Measurements from ENCODE around the gene PLEKHG4B. TPM values are rescaled to one million over a fixed set of nuclear protein-coding genes. Genes with fewer than 3 reads are reported as not detected.
A peak's percentile ranks its signal among the peaks of the same experiment; 100 is the strongest.
"Not testable (repeated sequence)": the region's sequence is repeated elsewhere in the genome, so short reads cannot be mapped to it uniquely, and the experiment has no call there.

PLEKHG4B gene
- total RNA-seq, 1 experiment from 2014 or later: not detected

DNA sequence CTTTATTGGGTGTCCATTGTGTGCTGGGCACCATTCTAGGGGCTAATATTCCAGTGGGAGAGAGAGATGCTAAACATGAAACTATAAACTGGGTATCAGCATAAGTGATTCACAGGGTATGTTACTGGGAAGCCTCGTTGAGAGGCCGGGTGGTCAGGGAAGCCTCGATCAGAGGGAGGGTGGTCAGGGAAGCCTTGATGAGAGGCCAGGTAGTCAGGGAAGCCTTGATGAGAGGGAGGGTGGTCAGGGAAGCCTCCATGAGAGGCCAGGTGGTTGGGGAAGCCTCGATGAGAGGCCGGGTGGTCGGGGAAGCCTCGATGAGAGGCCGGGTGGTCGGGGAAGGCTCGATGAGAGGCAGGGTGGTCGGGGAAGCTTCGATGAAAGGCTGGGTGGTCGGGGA is 8.9 kb upstream of the PLEKHG4B start:
- Histone ChIP-seq H3K4me3 (no peak overlapping the region), H3K9me3 (no peaks in the 10 kb centered on the region)
- no peak for DNase-seq

DNA sequence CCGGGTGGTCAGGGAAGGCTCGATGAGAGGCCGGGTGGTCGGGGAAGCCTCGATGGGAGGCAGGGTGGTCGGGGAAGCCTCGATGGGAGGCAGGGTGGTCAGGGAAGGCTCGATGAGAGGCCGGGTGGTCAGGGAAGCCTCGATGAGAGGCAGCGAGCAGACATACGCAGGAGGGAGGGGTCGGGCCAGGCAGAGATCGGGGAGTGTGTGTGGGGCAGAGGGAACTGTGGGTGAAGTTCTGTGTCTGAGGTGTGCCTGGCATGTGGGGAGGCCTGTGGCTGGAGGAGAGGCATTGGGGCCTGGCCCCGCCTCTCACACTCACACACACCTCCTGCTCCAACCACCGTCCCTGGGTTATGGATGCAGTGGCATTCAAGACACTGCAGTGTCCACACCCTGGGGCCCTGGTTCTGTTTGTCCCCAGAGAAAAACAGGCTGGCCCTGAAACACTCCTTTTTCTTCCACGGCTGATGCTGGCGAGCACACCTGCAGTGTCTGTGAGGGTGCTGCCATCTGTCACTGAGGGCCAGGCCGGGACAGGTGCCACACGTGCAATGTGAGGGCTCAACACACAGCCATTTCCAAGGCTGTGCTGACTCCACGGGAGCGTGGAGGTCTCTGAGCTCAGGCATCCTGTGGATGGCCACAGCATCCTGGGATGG is 6.5 kb upstream of the PLEKHG4B start:
- H3K4me3 ChIP-seq: no peak overlapping the region
- no peak for DNase-seq
- H3K36me3 ChIP-seq: no peaks in the 10 kb centered on the region
- peaks cover 15% of the 10 kb centered on the region for H3K27me3 ChIP-seq
- no peaks in the 10 kb centered on the region for H3K9me3 ChIP-seq

More for the DNA sequence above, 8.9 kb upstream of the PLEKHG4B start:
- H3K36me3 ChIP-seq: no peaks in the 10 kb centered on the region
- peaks cover 5% of the 10 kb centered on the region; the same call in 1 of the 2 replicates for H3K27me3 ChIP-seq

DNA sequence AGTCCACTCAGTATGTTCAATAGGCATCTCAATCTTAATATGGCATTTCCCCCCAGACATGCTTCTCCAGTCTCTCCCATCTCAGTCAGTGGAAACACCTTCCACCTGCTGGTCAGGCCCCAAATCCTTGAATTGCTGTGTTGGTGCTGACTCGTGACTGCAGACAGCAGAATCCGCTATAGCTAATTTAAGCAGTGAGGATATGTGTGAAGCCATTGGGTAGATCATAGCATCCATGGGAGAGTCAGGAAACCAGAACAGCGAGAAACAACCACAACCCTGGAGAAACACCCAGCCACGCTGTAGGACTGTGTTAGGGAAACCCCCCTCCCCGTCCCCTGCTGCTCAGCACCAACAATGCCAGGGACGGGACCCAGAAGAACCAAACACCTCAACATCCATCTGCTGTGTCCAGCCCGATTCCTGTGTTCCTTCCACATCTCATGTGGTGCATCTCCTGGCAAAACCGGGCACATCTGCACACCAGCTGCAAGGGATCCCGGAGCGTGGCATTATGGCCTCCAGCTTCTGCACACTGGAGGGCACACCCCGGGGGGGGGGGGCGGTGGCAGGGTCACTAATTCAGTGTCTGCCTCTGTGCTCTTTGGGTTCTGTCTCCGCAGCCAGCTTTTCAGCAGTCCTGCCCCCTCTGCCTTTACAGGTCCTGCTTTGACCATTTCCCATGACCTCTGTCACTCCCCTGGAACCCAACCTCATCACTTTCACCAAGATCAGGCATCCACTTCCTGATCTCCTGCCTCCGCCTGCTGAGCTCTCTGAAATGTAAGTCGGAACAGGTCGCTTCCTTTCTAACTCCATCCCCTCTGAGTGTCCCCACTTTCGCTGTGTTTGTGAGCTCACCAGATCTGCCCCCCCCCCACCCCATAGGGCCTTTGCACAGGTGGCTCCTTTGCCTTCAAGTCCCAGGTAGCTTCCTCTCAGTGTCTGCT is 2.4 kb upstream of the PLEKHG4B start:
- peaks cover 41% of the 10 kb centered on the region for H3K27me3 ChIP-seq
- H3K9me3 ChIP-seq: no peaks in the 10 kb centered on the region
- no peak for DNase-seq
- H3K4me3 ChIP-seq: no peak overlapping the region
- no peaks in the 10 kb centered on the region for H3K36me3 ChIP-seq

DNA sequence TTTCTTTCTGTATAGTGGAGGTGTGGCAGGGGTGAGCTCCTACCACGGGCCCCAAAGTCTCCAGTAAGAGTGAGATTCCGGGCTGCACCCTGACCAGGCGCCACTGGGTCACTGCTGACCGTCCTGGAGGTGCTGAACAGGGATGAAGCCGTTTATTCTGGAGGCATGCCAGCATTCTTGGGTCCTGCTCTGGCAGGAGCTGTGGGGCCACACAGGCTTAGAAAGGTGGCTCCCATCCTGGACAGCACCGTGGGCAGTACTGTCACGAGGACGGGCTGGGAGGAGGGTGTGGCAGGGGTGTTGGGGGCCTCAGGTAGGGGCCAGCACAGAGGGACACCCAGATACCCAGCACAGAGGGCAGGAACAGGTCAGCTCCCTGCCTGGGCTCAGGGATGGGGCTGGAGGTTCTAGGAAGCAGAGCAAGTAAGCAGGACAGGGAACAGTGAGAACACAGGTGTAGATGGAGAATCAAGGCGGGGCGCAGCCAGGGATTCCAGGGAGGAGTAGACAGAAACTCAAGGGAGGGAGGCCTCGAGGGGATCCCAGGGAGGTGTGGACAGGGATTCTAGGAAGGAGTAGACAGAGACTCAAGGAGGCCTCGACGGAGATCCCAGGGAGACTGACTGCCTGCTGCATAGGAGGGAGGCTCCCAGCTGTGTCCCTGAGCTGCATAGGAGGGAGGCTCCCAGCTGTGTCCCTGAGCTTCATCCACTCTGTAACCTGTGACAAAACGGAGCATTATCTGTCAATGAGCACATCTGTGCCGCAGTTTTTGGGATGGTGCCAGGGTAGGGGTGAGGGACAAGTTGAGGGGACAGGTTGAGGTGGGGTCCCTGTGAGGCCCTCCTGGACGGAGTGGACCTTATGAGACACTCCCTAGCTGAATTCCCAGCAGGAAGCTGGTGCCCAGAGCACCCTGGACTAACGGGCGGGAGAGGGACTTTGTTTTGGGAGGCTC is 1.1 kb upstream of the PLEKHG4B start:
- peaks cover 47% of the 10 kb centered on the region for H3K27me3 ChIP-seq
- no peak for DNase-seq
- H3K4me3 ChIP-seq: no peak overlapping the region
- H3K9me3 ChIP-seq: no peaks in the 10 kb centered on the region
- no peaks in the 10 kb centered on the region for H3K36me3 ChIP-seq

DNA sequence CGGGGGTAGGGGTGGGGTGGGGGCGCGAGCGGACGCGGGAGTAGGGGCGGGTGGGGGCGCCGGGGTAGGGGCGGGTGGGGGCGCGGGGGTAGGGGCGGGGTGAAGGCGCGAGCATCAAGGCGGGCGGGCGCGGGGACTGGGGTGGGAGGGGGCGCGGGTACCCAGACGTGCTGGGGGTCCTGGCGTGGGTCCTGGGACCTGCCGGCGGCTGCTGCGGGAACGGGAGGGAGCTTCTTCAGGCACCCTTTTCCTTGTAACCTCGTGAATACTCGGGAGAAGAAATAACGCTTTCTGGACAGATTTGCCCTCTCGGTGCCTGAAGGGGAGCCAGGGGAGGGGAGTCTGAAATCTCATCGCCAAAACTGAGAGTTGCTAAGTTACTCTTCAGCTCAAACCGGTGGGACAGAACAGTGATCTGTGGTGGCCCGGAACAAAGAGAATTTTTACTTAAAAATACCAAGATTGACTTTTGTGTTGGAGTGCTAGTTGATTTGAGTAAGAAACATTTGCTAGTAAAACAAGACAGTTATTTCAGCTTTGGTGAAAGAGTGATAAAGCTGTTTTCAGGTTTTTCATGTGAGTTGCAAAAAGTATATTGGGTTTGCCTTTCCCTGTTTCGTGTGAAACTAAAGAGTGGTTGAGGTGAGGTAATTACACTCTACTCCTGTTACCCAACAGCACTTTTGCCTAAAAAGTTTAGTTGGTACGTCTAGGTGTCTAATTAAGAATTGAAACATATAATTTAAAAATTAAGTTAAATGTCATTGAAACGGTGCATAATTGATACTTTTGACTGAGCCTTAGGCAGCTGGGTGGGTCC is 643 bp downstream of the PLEKHG4B start:
- no peak overlapping the region for H3K4me3 ChIP-seq
- DNase-seq: no peak
- H3K9me3 ChIP-seq: no peaks in the 10 kb centered on the region
- H3K27me3 ChIP-seq: peaks cover 50% of the 10 kb centered on the region
- H3K36me3 ChIP-seq: no peaks in the 10 kb centered on the region

DNA sequence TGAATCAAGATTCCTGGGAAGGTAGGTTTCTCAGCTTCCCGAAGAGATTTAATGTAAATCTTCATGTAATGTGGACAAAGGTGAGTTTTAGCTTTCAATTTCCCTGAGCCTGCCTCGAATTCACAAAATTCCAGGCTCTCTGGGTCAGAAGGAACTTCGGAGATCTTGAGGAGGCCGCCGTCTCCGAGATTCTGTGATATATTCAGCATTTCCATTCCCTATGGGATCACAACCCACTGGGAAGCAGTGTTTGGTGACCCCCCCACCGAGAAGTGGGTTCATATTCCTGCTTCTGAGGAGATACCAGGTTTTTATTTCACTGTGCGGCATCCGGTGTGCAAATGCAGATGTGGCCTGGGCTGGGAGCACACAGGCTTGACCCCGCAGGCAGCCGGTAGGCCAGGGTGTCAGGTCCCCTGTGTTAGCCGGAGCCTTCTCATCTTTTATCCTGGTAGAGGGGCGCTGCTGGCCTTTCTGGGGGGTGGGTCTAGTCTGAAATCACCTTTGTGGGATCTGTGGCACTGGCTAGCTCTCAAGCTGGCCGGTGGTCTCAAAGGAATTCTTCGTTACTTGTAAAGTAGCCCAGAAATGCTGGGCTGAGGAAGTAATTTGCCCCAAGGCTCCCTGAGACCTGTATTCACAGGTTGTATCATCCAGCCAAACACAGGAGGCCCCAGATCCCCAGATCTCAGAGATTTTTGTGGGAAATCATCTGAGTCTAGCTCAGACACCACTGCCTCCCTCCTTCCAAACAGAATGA is 1.4 kb downstream of the PLEKHG4B start:
- H3K9me3 ChIP-seq: no peaks in the 10 kb centered on the region
- no peak for DNase-seq
- peaks cover 51% of the 10 kb centered on the region for H3K27me3 ChIP-seq
- no peak overlapping the region for H3K4me3 ChIP-seq
- no peaks in the 10 kb centered on the region for H3K36me3 ChIP-seq

DNA sequence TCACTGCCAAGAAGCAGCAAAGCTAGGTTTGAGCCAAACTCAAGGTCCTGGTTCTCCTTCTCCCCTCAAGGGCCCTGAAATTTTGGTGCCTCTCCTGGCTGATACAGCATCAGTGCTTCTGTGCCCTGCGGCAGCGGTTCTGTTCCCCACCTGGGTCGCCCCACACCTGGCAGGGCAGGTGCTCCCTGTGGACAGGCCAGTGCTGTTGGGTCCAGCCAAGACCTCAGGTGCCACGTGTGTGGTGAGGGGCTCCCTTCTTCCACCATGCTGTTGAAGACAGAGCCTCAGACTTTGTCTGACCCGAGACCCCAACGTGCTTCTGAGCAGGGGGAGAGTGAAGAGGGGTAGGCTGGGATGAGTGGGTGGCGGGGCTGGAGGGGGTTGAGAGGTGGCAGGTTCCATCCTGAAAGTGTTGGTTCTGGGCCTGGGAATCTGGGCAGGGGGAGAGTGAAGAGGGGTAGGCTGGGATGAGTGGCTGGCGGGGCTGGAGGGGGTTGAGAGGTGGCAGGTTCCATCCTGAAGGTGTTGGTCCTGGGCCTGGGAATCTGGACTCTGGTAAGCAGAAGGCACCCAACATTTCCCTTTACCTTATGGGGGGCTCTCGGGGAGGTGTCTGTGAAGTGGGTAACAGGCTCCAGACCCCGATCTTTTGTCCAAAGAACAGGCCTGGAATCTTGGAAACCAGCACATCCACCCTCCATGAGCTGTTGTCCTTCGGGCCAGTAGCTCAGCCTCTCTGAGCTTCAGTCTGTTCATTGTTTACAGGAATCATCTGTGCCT is 2.3 kb downstream of the PLEKHG4B start:
- H3K36me3 ChIP-seq: no peaks in the 10 kb centered on the region
- H3K9me3 ChIP-seq: no peaks in the 10 kb centered on the region
- no peak for DNase-seq
- no peak overlapping the region for H3K4me3 ChIP-seq
- peaks cover 48% of the 10 kb centered on the region for H3K27me3 ChIP-seq

DNA sequence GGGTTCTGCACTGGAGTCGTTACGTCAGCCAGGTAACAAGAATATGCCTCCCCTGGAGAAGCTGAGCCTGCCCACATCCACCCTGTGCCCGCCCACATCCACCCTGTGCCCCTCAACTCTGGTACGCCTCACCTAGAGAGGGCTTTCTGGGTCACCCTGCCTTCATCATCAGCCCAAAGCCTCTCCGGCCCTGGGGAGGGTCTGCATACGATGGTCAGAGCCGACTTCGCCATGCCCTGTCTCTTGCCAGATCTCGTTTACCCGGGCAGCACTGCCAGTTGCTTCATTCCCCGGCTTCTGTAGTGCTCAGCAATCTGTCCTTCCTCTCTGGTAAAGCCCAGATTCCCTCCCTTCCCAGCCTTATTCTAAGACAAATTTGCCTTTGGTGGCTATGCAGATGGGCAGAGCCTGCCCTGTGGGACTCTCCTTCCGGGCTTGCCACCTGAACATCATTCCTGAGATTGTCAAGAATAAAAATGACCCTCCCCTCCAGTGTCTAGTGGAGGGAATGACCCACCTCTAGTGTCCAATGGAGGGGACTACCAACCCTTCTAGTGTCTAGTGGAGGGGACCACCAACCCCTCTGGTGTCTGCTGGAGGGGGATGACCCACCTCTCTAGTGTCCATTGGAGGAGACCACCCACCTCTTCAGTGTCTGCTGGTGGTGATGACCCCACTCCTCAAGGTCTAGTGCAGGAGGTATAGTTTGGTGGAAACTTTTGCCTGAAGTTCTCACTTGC is 3.4 kb downstream of the PLEKHG4B start:
- Histone ChIP-seq H3K27me3 (peaks cover 51% of the 10 kb centered on the region), H3K36me3 (no peaks in the 10 kb centered on the region), H3K9me3 (no peaks in the 10 kb centered on the region), H3K4me3 (no peak overlapping the region)
- DNase-seq: no peak

DNA sequence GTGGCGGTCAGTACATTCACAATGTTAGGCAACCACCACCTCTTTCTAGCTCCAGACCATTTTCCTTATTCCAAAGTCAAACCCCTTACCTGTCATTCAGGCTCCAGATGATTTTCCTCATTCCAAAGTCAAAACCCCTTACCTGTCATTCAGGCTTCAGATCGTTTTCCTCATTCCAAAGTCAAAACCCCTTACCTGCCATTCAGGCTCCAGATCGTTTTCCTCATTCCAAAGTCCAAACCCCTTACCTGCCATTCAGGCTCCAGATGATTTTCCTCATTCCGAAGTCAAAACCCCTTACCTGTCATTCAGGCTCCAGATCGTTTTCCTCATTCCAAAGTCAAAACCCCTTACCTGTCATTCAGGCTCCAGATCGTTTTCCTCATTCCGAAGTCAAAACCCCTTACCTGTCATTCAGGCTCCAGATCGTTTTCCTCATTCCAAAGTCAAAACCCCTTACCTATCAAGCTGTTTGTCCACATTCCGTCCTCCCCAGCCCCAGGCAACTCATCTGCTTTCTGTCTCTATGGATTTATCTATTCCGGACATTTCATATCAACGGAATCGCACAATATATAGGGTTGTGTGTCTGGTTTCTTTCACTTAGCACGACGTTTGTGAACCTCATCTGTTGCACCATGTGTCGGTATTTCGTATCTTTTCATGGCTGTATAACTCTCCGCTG is 5.2 kb downstream of the PLEKHG4B start:
- H3K9me3 ChIP-seq: no peaks in the 10 kb centered on the region
- peaks cover 37% of the 10 kb centered on the region for H3K27me3 ChIP-seq
- no peak for DNase-seq
- H3K36me3 ChIP-seq: no peaks in the 10 kb centered on the region
- no peak overlapping the region for H3K4me3 ChIP-seq

DNA sequence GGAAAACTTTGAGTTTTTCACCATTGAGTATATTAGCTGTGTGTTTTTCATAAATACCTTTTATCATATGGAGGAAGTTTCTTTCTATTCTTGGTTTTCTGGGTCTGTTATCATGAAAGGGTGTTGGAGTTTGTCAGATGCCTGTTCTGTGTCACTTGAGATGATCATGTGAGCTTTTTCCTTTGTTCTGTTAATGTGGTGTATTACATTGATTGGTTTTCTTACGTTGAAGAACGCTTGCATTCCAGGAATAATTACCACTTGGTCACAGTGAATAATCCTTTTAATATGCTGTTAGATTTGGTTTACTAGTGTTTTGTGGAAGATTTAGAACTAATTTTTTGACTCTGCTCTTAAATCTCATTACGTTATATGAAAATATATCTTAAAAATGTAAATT is 7.8 kb downstream of the PLEKHG4B start:
- no peak for DNase-seq
- Histone ChIP-seq H3K36me3 (no peaks in the 10 kb centered on the region), H3K4me3 (no peak overlapping the region), H3K9me3 (no peaks in the 10 kb centered on the region), H3K27me3 (peaks cover 41% of the 10 kb centered on the region)

DNA sequence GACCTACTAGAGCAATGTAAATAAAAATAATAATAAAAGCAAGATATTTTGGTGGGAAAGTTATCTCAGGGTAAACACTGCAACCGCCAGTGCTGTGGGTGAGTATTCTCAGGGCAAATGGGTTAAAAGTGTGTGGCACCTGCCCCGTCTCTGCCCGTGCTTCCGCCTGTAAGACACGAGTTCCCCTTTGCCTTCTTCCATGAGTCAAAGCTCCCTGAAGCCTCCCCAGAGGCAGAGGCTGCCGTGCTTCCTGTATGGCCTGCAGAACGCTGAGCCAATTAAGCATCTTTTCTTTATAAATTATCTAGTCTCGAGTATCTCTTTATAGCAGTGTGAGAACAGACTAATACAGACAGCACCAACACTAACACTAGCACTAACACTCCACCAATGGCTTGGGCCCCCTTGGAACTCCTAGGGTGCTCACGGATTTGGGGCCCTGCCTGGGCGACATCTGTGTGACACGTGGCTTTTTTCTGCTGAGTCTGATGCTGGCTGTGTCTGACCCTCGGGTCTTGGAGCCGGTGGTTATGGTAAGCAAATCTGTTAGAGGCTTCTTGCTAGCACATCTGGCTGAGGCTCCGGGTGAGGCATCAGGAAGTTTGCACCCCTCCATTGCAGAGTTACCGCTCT is 10.6 kb downstream of the PLEKHG4B start:
- Histone ChIP-seq H3K9me3 (no peaks in the 10 kb centered on the region), H3K36me3 (no peaks in the 10 kb centered on the region), H3K27me3 (peaks cover 45% of the 10 kb centered on the region), H3K4me3 (no peak overlapping the region)
- no peak for DNase-seq

DNA sequence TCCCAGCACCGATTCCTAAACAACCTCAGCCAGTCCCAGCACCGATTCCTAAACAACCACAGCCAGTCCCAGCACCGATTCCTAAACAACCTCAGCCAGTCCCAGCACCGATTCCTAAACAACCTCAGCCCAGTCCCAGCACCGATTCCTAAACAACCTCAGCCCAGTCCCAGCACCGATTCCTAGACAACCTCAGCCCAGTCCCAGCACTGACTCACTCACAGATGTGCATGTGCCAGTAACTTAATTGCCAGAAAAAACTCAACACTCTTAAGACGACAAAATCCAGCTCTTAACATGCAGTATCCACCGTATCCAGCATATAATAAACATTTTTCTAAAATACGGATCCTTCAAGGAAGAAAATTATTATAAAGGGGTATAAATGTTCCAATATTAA is 12.1 kb downstream of the PLEKHG4B start:
- H3K36me3 ChIP-seq, H3K9me3 ChIP-seq, H3K4me3 ChIP-seq: not testable (repeated sequence)
- peaks cover 41% of the 10 kb centered on the region for H3K27me3 ChIP-seq
- peak; percentile 41 for DNase-seq

DNA sequence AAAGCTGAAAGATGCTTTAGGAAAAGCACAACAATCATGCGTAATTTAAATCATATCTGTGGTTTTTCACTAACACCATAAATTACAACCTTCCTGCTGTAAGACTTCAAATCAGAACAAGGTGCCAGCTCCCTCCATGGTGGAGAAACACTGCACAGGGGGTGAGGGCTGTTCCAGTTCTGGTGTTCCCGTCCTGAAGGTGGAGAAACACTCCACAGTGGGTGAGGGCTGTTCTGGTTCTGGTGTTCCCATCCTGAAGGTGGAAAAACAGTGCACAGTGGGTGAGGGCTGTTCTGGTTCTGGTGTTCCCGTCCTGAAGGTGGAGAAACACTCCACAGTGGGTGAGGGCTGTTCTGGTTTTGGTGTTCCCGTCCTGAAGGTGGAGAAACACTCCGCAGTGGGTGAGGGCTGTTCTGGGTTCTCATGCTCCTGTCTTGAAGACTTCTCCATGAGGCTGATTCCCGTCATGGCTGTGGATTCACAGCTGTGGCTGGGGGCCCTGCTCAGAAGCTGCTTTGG is 12.9 kb downstream of the PLEKHG4B start:
- Histone ChIP-seq H3K9me3 (no peaks in the 10 kb centered on the region), H3K36me3 (no peaks in the 10 kb centered on the region), H3K4me3 (no peak overlapping the region), H3K27me3 (peaks cover 34% of the 10 kb centered on the region)
- DNase-seq: no peak

Data from MG63 (cell line).